NCI-H2196 treated with DMSO at 0.1 percent for 48 hours (cell line): ENCODE data around the gene TEX264.
"Not testable (repeated sequence)": the region's sequence is repeated elsewhere in the genome, so short reads cannot be mapped to it uniquely, and the experiment has no call there.

Experiments used
- DNase-seq: peaks from one replicate; lab custom pipeline; 2025; ENCODE audit not compliant: unreplicated experiment; lab: John Stamatoyannopoulos, UW

The TEX264 gene

DNA sequence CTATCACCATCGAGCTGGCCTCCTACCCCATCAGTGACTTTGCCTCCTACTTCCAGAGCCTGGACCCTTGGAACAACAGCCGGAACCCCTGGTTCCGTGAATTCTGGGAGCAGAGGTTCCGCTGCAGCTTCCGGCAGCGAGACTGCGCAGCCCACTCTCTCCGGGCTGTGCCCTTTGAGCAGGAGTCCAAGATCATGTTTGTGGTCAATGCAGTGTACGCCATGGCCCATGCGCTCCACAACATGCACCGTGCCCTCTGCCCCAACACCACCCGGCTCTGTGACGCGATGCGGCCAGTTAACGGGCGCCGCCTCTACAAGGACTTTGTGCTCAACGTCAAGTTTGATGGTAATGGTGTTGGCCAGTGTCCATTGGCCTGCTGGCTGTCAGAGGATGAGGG lies 41.9 kb downstream of the TEX264 start:
- no peak for DNase-seq

DNA sequence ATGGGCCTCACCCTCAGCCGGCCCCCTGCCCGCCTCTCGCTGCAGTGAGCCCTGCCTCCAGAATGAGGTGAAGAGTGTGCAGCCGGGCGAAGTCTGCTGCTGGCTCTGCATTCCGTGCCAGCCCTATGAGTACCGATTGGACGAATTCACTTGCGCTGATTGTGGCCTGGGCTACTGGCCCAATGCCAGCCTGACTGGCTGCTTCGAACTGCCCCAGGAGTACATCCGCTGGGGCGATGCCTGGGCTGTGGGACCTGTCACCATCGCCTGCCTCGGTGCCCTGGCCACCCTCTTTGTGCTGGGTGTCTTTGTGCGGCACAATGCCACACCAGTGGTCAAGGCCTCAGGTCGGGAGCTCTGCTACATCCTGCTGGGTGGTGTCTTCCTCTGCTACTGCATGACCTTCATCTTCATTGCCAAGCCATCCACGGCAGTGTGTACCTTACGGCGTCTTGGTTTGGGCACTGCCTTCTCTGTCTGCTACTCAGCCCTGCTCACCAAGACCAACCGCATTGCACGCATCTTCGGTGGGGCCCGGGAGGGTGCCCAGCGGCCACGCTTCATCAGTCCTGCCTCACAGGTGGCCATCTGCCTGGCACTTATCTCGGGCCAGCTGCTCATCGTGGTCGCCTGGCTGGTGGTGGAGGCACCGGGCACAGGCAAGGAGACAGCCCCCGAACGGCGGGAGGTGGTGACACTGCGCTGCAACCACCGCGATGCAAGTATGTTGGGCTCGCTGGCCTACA lies 44.4 kb downstream of the TEX264 start:
- no peak for DNase-seq

DNA sequence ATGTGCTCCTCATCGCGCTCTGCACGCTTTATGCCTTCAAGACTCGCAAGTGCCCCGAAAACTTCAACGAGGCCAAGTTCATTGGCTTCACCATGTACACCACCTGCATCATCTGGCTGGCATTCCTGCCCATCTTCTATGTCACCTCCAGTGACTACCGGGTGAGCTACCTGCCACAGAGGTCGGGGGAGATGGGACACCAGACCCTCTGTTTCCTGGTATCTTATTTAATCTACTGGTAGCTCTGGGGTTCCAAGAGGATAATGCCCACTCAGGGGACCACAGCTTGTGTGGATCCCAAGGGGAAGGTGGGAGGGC lies 44.9 kb downstream of the TEX264 start:
- no peak for DNase-seq

DNA sequence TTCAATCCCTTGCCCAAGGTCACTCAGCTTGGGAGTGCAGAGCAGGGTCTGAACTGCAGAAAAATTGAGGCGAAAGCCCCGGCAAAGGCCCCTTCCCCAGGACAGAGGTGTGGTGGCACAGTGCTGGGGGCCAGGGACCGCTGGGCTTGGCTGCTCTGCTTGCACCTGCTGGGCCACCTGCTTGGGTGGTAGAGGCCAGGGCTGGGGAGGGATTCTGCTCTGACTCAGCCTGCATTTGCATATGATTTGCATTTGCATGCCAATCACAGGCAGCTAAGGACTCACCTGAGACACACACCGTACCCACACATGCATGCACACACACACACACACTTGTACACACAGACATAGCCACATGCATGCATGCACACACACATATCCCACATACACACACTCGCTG lies 45.8 kb downstream of the TEX264 start:
- no peak for DNase-seq

DNA sequence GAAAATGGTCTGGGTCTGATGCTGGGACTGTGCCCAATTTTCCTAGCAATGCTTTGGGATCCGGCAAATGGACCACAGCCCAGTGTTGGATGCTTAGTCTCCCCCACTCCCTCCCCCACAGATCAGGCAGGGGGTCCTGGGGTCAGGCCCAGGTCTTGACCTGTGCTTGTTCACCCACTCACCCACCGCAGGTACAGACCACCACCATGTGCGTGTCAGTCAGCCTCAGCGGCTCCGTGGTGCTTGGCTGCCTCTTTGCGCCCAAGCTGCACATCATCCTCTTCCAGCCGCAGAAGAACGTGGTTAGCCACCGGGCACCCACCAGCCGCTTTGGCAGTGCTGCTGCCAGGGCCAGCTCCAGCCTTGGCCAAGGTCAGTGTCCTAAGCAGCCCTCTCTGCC lies 46.4 kb downstream of the TEX264 start:
- DNase-seq, result no peak

DNA sequence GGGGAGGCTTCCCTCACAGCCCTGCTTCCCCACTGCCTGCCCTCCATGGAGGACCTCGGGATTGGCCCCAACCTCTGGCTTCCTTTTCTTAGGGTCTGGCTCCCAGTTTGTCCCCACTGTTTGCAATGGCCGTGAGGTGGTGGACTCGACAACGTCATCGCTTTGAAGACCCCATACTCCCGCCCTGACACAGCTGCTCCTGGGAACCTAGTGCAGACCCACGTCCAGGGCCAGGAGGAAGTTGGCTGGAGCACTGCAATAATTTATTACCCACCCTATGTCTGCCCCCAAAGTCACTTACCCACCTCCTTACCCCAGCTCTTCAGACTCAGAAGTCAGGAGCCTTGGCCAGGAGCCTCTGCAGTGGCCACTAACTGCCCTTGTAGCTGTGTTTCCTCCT lies 46.9 kb downstream of the TEX264 start:
- DNase-seq, result no peak

DNA sequence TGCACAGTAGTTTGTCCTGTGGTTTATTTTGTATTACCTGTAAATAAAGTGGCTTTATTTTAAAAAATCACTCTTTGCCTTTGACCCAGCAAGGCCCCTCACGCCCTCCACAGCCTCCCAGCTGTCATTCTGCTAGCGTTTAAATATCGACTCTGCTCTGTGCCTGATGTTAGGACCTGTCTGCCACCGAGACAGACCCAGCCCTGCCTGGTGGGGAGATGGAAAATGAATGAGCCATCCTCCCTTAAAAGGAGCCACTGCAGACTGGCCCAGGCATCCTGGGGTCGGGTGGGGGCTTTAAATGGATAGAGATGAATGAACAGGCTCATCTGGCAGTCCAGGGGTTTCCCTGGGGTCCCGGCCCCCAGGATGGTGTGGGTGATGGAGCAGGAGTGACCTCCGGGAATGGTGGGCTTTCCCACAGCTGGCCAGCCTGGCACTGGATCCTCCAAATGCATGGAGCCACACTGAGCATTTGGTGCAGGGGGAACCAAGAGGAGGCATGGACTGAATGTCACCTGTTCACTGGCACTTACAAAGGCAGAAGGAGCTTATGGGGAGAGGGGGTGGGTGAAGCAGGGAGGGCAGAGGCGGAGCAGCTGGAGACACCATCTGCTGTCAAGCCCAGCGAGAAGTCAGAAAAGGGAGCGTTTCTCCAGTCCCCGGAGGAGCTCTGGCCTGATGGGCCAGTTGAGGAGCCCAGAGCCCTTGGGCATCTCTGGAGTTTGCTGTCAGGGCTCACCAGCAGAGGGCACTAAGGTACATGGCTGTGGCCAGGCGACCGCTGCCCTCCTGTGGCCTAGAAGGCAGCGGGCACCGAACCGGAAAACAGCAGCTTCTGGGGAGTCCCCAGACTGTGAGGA lies 47.7 kb downstream of the TEX264 start:
- peak; percentile 26 for DNase-seq

DNA sequence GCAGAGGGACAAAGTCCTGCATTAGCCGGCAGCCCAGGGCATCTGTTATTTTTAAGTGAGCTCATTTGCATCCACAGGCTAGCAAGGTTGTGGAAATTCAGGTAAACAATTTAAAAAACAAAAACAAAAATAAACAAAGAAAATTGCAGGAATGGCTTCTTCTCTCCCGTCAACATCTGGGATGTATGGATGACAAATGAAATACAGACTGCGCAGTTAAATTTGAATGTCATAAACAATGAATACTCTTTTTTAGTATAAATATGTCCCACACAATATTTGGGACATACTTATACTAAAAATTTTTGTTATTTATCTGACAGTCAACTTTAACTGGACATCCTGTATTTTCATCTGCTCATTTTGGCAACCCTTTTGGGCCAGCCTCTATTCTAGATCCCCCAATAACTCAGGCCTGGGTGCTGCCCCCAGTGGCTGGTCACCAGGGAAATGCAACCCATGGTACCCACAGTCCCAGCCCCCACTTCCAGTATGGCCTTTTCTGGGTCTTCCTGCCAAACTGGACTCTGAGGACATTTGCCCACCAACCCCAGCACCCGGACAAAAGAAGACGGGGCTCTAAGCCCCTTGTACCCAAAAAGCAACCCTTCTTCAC lies 48.5 kb downstream of the TEX264 start:
- DNase-seq, result no peak

DNA sequence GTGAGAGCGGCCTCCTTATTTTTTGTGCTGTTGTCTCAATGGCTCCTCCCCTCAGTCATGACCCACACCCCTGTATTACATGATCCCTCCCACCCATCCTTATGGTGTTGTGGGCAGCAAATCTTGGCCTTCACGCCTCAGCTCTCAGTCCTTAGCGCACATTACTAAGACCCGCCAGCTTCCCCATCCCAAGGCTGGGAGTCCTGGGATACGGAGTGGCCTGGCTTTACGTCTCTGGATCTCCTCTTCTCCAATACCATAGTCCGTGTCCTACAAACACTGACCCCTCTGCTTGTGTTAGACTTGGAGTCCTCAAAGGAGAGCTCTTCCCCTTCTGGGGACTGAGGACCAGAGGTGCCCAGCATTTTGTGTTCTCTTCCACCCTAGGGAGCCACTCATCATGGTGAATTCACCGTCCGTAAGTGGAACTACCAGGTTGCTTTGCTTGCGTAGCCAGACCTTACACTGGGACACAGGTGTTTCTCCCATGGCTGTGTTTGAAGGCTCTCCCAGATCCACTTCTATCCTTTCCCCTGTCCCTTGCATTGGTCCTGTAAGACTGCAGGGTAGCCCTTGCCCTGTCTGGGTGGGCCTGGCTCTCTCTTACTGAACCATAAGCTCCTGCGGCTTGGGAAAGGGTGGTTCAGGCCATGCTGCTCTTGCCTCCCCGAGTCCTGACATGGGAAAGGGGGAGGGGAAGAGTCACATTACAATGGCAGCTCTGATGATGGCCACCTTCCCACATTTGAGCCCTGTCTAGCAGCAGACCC lies 49.4 kb downstream of the TEX264 start:
- no peak for DNase-seq

DNA sequence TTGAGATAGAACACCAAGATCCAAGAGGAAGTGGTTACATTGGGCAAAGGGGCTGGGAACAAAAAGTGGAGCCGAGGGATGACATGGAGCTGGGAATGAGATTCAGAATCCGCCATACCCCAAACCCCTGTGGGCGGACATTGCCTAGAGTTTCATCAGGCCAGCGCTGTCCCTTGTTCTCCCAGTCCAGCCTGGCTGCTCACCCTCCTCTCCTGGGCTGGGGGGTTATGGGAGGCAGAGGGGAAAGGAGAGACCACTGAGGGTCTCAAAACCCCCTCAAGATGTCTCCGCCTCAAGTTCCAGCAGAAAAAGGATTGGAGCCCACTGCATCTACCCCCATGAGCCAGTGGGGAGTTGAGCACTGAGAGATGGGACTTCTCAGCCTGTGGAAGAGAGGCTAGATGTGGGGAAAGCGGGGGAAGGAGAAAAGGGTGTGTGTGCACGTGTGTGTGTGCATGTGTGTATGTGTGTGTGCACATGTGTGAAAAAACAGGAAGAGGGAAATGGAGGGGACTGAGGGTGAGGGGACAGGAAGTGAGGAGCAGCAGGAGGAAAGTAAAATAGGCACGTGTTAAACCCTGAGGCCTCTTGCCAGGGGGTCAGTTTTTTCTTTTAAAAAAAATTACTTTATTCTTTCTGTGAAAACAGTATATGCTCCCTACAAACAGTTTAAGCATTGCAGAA lies 50.2 kb downstream of the TEX264 start:
- DNase-seq, result no peak

DNA sequence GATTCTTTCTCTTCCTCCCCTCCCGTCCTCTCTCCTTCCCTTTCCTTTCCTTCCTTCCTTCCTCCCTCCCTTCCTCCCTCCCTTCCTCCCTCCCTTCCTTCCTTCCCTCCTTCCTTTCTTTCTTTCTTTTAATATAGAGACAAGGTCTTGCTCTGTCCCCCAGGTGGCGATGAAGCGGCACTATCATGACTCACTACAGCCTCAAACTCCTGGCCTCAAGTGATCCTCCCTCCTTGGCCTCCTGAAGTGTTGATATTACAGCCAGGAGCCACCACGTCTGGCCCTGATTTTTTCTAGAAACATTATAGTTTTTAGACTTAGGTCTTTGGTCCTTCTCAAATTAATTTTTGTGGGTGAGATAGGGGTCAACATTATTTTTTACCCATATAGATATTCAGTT lies 51.3 kb downstream of the TEX264 start:
- no peak for DNase-seq

DNA sequence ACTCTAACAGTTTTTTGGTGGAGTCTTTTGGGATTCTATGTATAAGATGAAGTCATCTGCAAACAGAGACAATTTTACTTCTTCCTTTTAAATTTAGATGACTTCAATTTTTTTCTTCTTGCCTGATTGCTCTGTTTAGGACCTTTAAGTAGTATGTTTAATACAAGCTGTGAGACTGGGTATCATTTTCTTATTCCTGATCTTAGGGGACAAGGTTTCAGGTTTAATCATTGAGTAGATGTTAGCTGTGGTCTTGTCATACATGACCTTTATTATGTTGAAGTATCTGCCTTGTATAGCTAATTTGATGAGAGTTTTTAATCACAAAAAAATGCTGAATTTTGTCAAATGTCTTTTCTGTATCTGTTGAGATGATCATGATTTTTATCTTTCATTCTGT lies 56.4 kb downstream of the TEX264 start:
- DNase-seq, result no peak

DNA sequence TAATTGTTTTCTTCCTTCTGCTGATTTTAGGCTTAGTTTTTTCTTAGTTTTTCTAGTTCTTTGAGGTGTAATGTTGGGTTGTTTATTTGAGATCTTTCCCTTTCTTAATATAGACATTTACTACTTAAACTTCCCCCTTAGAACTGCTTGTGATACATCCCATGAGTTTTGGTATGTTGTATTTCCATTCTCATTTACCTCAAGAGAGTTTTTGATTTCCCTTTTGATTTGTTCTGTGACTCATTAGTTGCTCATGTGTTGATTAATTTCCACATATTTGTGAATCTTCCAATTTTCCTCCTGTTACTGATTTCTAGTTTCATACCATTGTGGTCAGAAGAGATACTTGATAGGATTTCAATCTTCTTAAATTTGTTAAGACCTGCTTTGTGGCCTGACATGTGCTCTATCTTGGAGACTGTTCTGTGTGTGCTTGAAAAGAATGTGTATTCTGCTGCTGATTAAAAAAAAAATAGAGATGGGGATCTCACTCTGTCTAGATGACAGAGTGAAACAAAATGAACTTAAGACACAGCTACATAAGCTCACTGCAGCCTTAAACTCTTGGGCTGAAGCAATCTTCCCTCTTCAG lies 58.1 kb downstream of the TEX264 start:
- DNase-seq, result no peak

DNA sequence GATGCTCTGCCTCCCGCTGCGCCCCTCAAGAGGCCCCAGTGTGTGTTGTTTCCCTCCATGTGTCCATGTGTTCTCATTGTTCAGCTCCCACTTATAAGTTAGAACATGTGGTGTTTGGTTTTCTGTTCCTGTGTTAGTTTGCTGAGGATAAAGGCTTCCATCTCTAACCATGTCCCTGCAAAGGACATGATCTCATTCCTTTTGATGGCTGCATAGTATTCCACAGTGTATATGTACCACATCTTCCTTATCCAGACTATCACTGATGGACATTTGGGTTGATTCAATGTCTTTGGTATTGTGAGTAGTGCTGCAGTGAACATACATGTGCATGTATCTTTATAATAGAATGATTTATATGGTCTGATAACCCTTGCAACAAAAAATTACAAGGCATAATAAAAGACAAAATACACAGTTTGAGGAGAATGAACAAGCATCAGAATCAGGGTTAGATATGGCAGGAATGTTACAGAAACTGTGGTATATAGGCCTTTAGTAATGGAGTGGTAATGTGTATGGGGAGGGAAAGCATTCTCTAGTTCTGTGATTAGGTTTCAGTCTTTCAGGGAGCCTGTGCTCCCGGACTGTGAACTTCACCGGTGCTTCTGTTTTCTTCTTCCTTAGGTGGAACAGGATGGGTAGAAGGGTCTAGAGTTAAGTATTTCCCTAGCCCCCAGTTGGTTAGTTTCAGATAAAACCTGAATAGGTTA lies 63.0 kb downstream of the TEX264 start:
- no peak for DNase-seq

DNA sequence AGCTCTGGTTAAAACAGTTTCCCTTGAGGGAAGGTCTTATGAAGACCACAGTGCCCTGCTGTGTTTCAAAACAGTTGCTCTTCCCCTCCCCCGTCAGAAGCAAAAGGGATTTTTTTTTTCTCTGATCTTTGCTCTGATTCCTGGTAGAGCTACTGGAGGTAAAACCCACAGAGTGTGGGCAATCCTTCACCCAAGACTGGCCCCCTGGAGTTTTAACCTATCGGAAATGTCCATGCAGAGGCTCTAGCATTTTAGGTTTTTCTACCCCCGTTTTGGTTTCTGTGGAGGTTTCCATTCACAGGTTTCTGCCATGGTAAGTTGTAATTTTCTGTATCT lies 63.5 kb downstream of the TEX264 start:
- DNase-seq, result no peak

DNA sequence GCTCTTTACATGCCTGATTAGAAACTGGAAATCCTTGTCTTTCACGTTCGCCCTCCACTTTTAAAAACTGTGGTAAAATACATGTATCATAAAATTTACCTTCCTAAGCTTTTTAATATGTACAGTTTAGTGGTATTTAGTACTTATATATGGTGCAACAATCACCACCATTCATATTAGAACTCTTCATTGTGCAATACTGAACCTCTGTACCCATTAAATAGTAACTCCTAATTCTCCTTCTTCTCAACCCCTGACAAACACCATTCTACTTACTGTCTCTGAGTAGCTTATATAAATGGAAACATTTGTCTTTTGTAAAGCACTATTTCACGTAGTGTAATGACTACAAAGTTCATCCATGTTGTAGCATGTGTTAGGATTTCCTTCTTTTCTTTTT lies 64.0 kb downstream of the TEX264 start:
- DNase-seq, result no peak

DNA sequence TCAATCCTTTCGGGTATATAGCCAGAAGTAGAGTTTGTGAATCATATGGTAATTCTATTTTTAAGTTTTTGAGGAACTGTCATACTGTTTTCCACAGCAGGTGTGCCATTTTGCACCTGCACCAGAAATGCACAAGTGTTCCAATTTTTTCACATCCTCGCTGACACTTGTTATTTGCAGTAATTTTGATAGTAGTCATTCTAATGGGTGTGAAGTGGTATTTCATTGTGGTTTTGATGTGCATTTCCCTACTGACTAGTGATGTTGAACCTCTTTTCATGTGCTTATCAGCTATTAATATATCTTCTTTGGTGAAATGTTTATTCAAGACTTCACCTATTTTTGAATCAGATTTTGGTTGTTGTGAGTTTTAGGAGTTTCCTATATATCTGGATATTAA lies 64.9 kb downstream of the TEX264 start:
- DNase-seq, result no peak

DNA sequence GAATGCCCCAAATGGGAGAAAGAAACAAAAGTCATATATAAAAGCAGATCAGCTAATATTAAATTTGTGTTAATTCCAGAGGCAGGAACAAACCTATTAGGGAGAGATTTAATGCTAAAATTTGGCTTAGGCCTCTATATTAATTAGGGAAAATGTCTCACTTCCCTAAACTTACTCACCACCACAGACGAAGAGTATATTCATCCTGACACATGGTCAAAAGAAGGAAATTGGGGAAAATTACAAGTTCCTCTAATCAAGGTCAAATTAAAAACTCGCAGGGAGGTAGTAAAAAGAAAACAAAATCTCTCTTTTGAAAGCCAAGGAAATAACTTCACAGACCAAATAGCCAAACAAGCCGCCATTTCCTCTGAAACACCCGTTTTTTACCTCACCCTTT lies 68.1 kb downstream of the TEX264 start:
- DNase-seq, result no peak

DNA sequence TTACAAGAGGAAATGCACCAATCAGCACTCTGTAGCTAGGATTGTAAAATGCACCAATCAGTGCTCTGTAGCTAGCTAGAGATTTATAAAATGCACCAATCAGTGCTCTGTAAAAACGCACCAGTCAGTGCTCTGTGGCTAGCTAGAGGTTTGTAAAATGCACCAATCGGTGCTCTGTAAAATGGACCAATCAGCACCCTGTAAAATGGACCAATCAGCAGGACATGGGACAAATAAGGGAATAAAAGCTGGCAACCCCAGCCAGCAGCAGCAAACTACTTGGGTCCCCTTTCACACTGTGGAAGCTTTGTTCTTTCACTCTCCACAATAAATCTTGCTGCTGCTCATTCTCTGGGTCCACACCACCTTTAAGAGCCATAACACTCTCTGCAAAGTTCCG lies 71.3 kb downstream of the TEX264 start:
- not testable (repeated sequence) for DNase-seq

DNA sequence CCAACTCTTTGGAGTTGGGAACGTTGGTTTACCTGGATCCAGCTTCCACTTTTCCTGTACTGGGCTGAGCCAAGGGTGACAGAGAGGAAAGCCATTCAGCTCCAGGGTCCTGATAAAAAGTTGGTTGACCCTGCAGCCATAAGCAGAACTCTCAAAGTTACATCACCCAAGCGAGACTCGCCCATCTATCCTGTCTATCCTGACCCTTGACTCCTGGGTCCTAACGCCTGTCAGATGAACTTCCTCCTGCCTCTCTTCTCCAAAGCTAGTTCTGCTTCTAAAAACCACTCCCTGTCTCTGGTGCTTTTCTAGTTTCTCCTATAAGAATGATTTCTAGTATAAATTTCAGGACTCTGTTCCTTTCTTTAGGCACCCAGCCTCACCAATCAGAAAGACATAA lies 71.9 kb downstream of the TEX264 start:
- not testable (repeated sequence) for DNase-seq
